ENCODE results near the gene MGAT5. TPM values are rescaled to one million over a fixed set of nuclear protein-coding genes. Genes with fewer than 3 reads are reported as not detected.

The MGAT5 gene
- total RNA-seq, 3 donors from 2014 or later (not counting 1 experiment from before 2014, with no cell fraction given): 39.7 to 58.2 (median 57.0) TPM

DNA sequence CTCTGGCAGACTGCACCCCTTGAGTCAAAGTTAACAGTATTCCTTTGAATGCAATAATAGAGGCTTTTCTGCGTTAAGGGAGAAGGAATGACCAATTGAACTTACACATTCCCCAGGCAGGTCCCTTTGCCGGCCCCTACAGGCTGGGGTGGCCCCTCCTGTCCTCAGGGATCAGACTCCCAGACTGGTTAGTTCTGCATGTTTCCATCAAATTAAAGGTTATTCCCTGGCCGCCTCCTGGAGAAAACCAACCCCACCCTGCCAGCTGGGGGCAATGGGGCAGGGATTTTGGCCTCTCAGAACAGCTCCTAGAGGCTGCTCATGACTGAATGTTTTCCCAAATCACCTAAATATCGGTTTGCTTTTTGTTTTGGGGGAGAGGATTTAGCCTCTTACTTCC lies 199.6 kb downstream of the MGAT5 start:
- no peak overlapping the region for H3K4me3 ChIP-seq (ENCODE audit: low read length)
- no peaks in the 10 kb centered on the region for H3K4me1 ChIP-seq (ENCODE audit: control insufficient read depth, insufficient read depth, low read length)
- no peaks in the 10 kb centered on the region for H3K27me3 Mint-ChIP-seq (ENCODE audit: low read depth in 2 of 2)
- intact Hi-C loops (cut with micrococcal nuclease): loop anchor here (10.0 kb wide), 1 partner anchor 271 kb away; no protein-coding TSS in a partner anchor
- ATAC-seq: no peak
- no peak overlapping the region for H3K27ac Mint-ChIP-seq
- peaks cover 4 to 6% of the 10 kb centered on the region in 2 donors for H3K4me1 Mint-ChIP-seq
- DNase-seq: no peak
- no peak overlapping the region for H3K27ac ChIP-seq (ENCODE audit: low read length)
- TF ChIP-seq, protein P1, sequence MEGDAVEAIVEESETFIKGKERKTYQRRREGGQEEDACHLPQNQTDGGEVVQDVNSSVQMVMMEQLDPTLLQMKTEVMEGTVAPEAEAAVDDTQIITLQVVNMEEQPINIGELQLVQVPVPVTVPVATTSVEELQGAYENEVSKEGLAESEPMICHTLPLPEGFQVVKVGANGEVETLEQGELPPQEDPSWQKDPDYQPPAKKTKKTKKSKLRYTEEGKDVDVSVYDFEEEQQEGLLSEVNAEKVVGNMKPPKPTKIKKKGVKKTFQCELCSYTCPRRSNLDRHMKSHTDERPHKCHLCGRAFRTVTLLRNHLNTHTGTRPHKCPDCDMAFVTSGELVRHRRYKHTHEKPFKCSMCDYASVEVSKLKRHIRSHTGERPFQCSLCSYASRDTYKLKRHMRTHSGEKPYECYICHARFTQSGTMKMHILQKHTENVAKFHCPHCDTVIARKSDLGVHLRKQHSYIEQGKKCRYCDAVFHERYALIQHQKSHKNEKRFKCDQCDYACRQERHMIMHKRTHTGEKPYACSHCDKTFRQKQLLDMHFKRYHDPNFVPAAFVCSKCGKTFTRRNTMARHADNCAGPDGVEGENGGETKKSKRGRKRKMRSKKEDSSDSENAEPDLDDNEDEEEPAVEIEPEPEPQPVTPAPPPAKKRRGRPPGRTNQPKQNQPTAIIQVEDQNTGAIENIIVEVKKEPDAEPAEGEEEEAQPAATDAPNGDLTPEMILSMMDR (IDR thresholded peaks at IDR 0.05): no peak
- no peaks in the 10 kb centered on the region for H3K9me3 ChIP-seq (ENCODE audit: control insufficient read depth, insufficient read depth, low read length)
- no peaks in the 10 kb centered on the region for H3K36me3 Mint-ChIP-seq
- H3K27me3 ChIP-seq (ENCODE audit: control insufficient read depth, insufficient read depth, low read length): no peaks in the 10 kb centered on the region
- H3K36me3 ChIP-seq (ENCODE audit: control insufficient read depth, insufficient read depth, low read length): peaks cover 25% of the 10 kb centered on the region
- no peak overlapping the region for H3K4me3 Mint-ChIP-seq
- no peaks in the 10 kb centered on the region for H3K9me3 Mint-ChIP-seq
- WGBS (ENCODE audit: insufficient coverage): 97% methylated on average over 3 of the region's 4 CpGs

DNA sequence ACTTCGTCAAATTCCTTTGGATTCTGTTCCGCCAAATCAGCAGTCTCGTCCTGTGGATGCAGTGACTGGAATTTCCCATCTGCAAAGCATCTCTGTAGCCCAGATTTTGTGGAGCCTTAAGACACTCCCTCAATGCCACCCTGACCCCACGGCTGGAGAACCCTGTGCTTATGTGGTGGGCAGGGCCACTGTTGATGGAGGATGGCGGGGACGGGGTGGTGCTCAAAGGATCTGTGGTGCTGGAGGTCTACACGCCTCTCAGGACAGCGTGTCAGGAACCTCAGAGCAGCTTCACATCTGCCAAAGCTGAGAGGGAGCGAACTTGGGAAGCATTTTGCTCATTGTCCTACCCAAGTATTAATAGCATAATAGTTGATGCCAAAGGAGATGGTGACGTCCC lies 200.1 kb downstream of the MGAT5 start:
- Histone ChIP-seq H3K4me3 (ENCODE audit: low read length) (no peak overlapping the region), H3K4me1 (ENCODE audit: control insufficient read depth, insufficient read depth, low read length) (no peaks in the 10 kb centered on the region), H3K27ac (ENCODE audit: low read length) (no peak overlapping the region), H3K9me3 (ENCODE audit: control insufficient read depth, insufficient read depth, low read length) (no peaks in the 10 kb centered on the region), H3K36me3 (ENCODE audit: control insufficient read depth, insufficient read depth, low read length) (peaks cover 25% of the 10 kb centered on the region), H3K27me3 (ENCODE audit: control insufficient read depth, insufficient read depth, low read length) (no peaks in the 10 kb centered on the region)
- Mint-ChIP-seq H3K4me3 (no peak overlapping the region), H3K27me3 (ENCODE audit: low read depth in 2 of 2) (no peaks in the 10 kb centered on the region), H3K9me3 (no peaks in the 10 kb centered on the region), H3K36me3 (no peaks in the 10 kb centered on the region), H3K27ac (no peak overlapping the region), H3K4me1 (peaks cover 4 to 6% of the 10 kb centered on the region in 2 donors)
- no peak for DNase-seq
- TF ChIP-seq, protein P1 (IDR thresholded peaks at IDR 0.05): no peak
- 88% methylated on average over 10 of the region's 10 CpGs for WGBS (ENCODE audit: insufficient coverage)
- intact Hi-C loops (cut with micrococcal nuclease): loop anchor here (10.0 kb wide), 1 partner anchor 271 kb away; no protein-coding TSS in a partner anchor
- no peak for ATAC-seq

DNA sequence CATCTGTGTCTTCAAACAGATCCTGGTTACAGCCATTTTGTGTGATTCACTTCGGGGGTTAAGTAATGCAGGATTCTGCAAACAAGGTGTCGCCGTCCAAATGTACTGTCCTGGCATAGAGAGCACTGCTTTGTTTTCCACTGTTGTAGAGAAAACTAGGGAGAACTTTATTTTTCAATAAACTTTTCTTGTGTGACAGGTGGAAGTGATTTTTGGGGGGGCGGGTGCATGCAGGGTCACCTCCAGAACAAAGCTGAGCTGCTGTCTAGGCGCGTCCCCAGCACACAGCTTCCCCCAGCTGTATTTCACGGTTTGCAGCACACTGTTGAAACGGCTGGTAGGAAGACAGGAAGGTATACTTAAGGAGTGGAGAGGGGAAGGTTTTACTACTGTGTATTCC lies 200.6 kb downstream of the MGAT5 start:
- H3K9me3 Mint-ChIP-seq: no peaks in the 10 kb centered on the region
- WGBS (ENCODE audit: insufficient coverage): 96% methylated on average over 6 of the region's 8 CpGs
- H3K27ac ChIP-seq (ENCODE audit: low read length): no peak overlapping the region
- H3K27me3 Mint-ChIP-seq (ENCODE audit: low read depth in 2 of 2): no peaks in the 10 kb centered on the region
- H3K4me1 Mint-ChIP-seq: peaks cover 4 to 6% of the 10 kb centered on the region in 2 donors
- no peak overlapping the region for H3K4me3 Mint-ChIP-seq
- H3K4me3 ChIP-seq (ENCODE audit: low read length): no peak overlapping the region
- TF ChIP-seq, protein P1 (IDR thresholded peaks at IDR 0.05): no peak
- H3K36me3 Mint-ChIP-seq: no peaks in the 10 kb centered on the region
- H3K27me3 ChIP-seq (ENCODE audit: control insufficient read depth, insufficient read depth, low read length): no peaks in the 10 kb centered on the region
- H3K27ac Mint-ChIP-seq: no peak overlapping the region
- no peak for ATAC-seq
- H3K9me3 ChIP-seq (ENCODE audit: control insufficient read depth, insufficient read depth, low read length): no peaks in the 10 kb centered on the region
- intact Hi-C loops (cut with micrococcal nuclease): loop anchor here (10.0 kb wide), 1 partner anchor 270 kb away; no protein-coding TSS in a partner anchor
- H3K4me1 ChIP-seq (ENCODE audit: control insufficient read depth, insufficient read depth, low read length): no peaks in the 10 kb centered on the region
- peaks cover 22% of the 10 kb centered on the region for H3K36me3 ChIP-seq (ENCODE audit: control insufficient read depth, insufficient read depth, low read length)
- no peak for DNase-seq

DNA sequence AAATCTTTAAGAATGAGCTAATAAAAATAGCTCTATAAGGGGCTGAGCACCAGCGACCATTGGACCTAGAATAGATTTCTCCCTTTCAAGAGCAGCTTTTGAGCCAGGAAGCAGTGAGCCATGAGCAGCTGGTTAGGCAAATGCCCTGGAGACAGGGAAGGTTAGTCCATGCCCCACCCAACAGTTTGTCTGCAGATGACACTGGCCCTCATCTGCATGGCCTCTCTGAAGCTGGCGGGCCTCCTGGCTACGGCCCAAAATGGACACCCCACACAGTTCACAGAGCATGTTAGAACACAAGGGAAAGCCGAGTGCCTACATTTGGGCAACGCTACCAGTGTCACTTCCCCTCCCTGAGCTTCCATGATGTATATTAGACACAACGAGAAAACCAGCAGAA lies 201.1 kb downstream of the MGAT5 start:
- Histone ChIP-seq H3K36me3 (ENCODE audit: control insufficient read depth, insufficient read depth, low read length) (peaks cover 19% of the 10 kb centered on the region), H3K27ac (ENCODE audit: low read length) (no peak overlapping the region), H3K4me1 (ENCODE audit: control insufficient read depth, insufficient read depth, low read length) (no peaks in the 10 kb centered on the region), H3K27me3 (ENCODE audit: control insufficient read depth, insufficient read depth, low read length) (no peaks in the 10 kb centered on the region), H3K4me3 (ENCODE audit: low read length) (no peak overlapping the region), H3K9me3 (ENCODE audit: control insufficient read depth, insufficient read depth, low read length) (no peaks in the 10 kb centered on the region)
- WGBS (ENCODE audit: insufficient coverage): 93% methylated on average over 6 of the region's 6 CpGs
- Mint-ChIP-seq H3K4me3 (no peak overlapping the region), H3K27me3 (ENCODE audit: low read depth in 2 of 2) (no peaks in the 10 kb centered on the region), H3K27ac (no peak overlapping the region), H3K36me3 (no peaks in the 10 kb centered on the region), H3K9me3 (no peaks in the 10 kb centered on the region), H3K4me1 (peaks cover 4 to 6% of the 10 kb centered on the region in 2 donors)
- TF ChIP-seq, protein P1 (IDR thresholded peaks at IDR 0.05): no peak
- DNase-seq (no peak), ATAC-seq (no peak)
- intact Hi-C loops (cut with micrococcal nuclease): loop anchor here (10.0 kb wide), 1 partner anchor 270 kb away; no protein-coding TSS in a partner anchor
